H7 (cell line): ENCODE results near the gene NDST1. TPM values are rescaled to one million over a fixed set of nuclear protein-coding genes. Genes with fewer than 3 reads are reported as not detected.

ENCODE experiments used
- DNase-seq: peaks from one replicate; pipeline ENCODE4 v3.0.0; 2012
- H3K27me3 ChIP-seq: 2 replicates; pipeline ENCODE4 v1.6.0; 2011; ENCODE audit warnings: mild to moderate bottlenecking, low read length; ENCODE audit not compliant: control insufficient read depth, insufficient read depth
- H3K36me3 ChIP-seq: replicated peaks from 2 replicates; pipeline ENCODE4 v1.5.1; 2011; ENCODE audit warnings: low read length; ENCODE audit not compliant: control insufficient read depth, insufficient read depth
- H3K4me3 ChIP-seq: 2 replicates; pipeline ENCODE4 v1.5.1; 2011; ENCODE audit warnings: low read depth, mild to moderate bottlenecking, control low read depth, low read length, moderate library complexity; ENCODE audit not compliant: insufficient read depth
- total RNA-seq: library from RNA; depleted of rRNA; stranded (reverse); fragments of >200 nt; shearing (Covaris generic); gene quantifications from 2 replicates; pipeline ENCODE4 v1.2.3, GENCODE V29; 2014

Gene NDST1
- total RNA-seq, 1 experiment from 2014 or later: 24.8 TPM

- H3K27me3 ChIP-seq: no peaks in the 10 kb centered on the region
- no peak overlapping the region for H3K4me3 ChIP-seq
- peaks cover 40% of the 10 kb centered on the region for H3K36me3 ChIP-seq
- DNase-seq: no peak
Measured at GRCh38 chr5:150548123-150548522, 40.2 kb downstream of the NDST1 start.

- Histone ChIP-seq H3K4me3 (no peak overlapping the region), H3K27me3 (no peaks in the 10 kb centered on the region), H3K36me3 (peaks cover 42% of the 10 kb centered on the region)
- DNase-seq: no peak
Measured at GRCh38 chr5:150549735-150550134, 41.8 kb downstream of the NDST1 start.

- DNase-seq: no peak
- Histone ChIP-seq H3K27me3 (no peaks in the 10 kb centered on the region), H3K36me3 (peaks cover 38% of the 10 kb centered on the region), H3K4me3 (no peak overlapping the region)
Measured at GRCh38 chr5:150550286-150550685, 42.4 kb downstream of the NDST1 start.

GRCh38 chr5:150551066-150551465, 43.1 kb downstream of the NDST1 start:
- Histone ChIP-seq H3K36me3 (peaks cover 35% of the 10 kb centered on the region), H3K27me3 (no peaks in the 10 kb centered on the region), H3K4me3 (no peak overlapping the region)
- no peak for DNase-seq

- Histone ChIP-seq H3K36me3 (peaks cover 21% of the 10 kb centered on the region), H3K27me3 (no peaks in the 10 kb centered on the region), H3K4me3 (no peak overlapping the region)
- DNase-seq: no peak
Measured at GRCh38 chr5:150553402-150553801, 45.5 kb downstream of the NDST1 start.

- H3K4me3 ChIP-seq: no peak overlapping the region
- no peak for DNase-seq
- H3K36me3 ChIP-seq: peaks cover 21% of the 10 kb centered on the region
- no peaks in the 10 kb centered on the region for H3K27me3 ChIP-seq
Measured at GRCh38 chr5:150553911-150554310, 46.0 kb downstream of the NDST1 start.

GRCh38 chr5:150554857-150555256, 46.9 kb downstream of the NDST1 start:
- peaks cover 17% of the 10 kb centered on the region for H3K36me3 ChIP-seq

GRCh38 chr5:150556106-150556505, 48.2 kb downstream of the NDST1 start:
- Histone ChIP-seq H3K4me3 (no peak overlapping the region), H3K36me3 (peaks cover 10% of the 10 kb centered on the region), H3K27me3 (no peaks in the 10 kb centered on the region)
- no peak for DNase-seq

More at GRCh38 chr5:150554857-150555256, 46.9 kb downstream of the NDST1 start:
- no peak overlapping the region for H3K4me3 ChIP-seq
- no peaks in the 10 kb centered on the region for H3K27me3 ChIP-seq
- no peak for DNase-seq

- DNase-seq: no peak
- H3K27me3 ChIP-seq: no peaks in the 10 kb centered on the region
- H3K36me3 ChIP-seq: peaks cover 5% of the 10 kb centered on the region
- no peak overlapping the region for H3K4me3 ChIP-seq
Measured at GRCh38 chr5:150556859-150557508, 49.1 kb downstream of the NDST1 start.

- H3K36me3 ChIP-seq: peaks cover 5% of the 10 kb centered on the region
- no peak for DNase-seq
- H3K27me3 ChIP-seq: no peaks in the 10 kb centered on the region
- H3K4me3 ChIP-seq: no peak overlapping the region
Measured at GRCh38 chr5:150557509-150557872, 49.6 kb downstream of the NDST1 start.

- DNase-seq: no peak
- peaks cover 3% of the 10 kb centered on the region for H3K36me3 ChIP-seq
- no peaks in the 10 kb centered on the region for H3K27me3 ChIP-seq
- H3K4me3 ChIP-seq: no peak overlapping the region
Measured at GRCh38 chr5:150558088-150558621, 50.2 kb downstream of the NDST1 start.

- H3K36me3 ChIP-seq: peaks cover 2% of the 10 kb centered on the region
- H3K4me3 ChIP-seq: no peak overlapping the region
- no peaks in the 10 kb centered on the region for H3K27me3 ChIP-seq
- no peak for DNase-seq
Measured at GRCh38 chr5:150559088-150559487, 51.2 kb downstream of the NDST1 start.

GRCh38 chr5:150559701-150560100, 51.8 kb downstream of the NDST1 start:
- Histone ChIP-seq H3K27me3 (no peaks in the 10 kb centered on the region), H3K36me3 (peaks cover 2% of the 10 kb centered on the region), H3K4me3 (no peak overlapping the region)
- DNase-seq: no peak

- DNase-seq: peak; percentile 86
- no peaks in the 10 kb centered on the region for H3K27me3 ChIP-seq
- H3K36me3 ChIP-seq: peaks cover under 1% of the 10 kb centered on the region
- no peak overlapping the region for H3K4me3 ChIP-seq
Measured at GRCh38 chr5:150560401-150561191, 52.7 kb downstream of the NDST1 start.

GRCh38 chr5:150561192-150561512, 53.2 kb downstream of the NDST1 start:
- no peak overlapping the region for H3K4me3 ChIP-seq
- H3K36me3 ChIP-seq: no peaks in the 10 kb centered on the region; the same call in 1 of the 2 replicates
- DNase-seq: no peak
- no peaks in the 10 kb centered on the region for H3K27me3 ChIP-seq
